HUES48 (cell line): ENCODE results near the gene TUB.

Experiments used
- H3K27ac ChIP-seq: one replicate; pipeline ENCODE4 v1.7.0; 2013; ENCODE audit warnings: low read depth, low read length, inconsistent platforms
- H3K27me3 ChIP-seq: 2 replicates; pipeline ENCODE4 v1.6.1; 2013; ENCODE audit warnings: mild to moderate bottlenecking, low read length; ENCODE audit not compliant: control insufficient read depth, insufficient read depth
- H3K36me3 ChIP-seq: 2 replicates; pipeline ENCODE4 v1.6.1; 2013; ENCODE audit warnings: low read length; ENCODE audit not compliant: control insufficient read depth, insufficient read depth
- H3K4me1 ChIP-seq: 2 replicates; pipeline ENCODE4 v1.6.1; 2013; ENCODE audit warnings: mild to moderate bottlenecking, low read length; ENCODE audit not compliant: control insufficient read depth, insufficient read depth
- H3K4me3 ChIP-seq: 2 replicates; pipeline ENCODE4 v1.5.1; 2013; ENCODE audit warnings: mild to moderate bottlenecking, low read depth, low read length
- H3K9ac ChIP-seq: 2 replicates; pipeline ENCODE4 v1.6.1; 2013; ENCODE audit warnings: mild to moderate bottlenecking, low read depth, low read length, moderate library complexity
- H3K9me3 ChIP-seq: 2 replicates; pipeline ENCODE4 v1.6.1; 2013; ENCODE audit warnings: low read length; ENCODE audit not compliant: control insufficient read depth, insufficient read depth

The TUB gene

GRCh38 chr11:8036986-8037385 is 44.0 kb upstream of the TUB start:
- H3K36me3 ChIP-seq: no peaks in the 10 kb centered on the region
- no peak overlapping the region for H3K27ac ChIP-seq
- peaks cover 10% of the 10 kb centered on the region for H3K4me1 ChIP-seq
- H3K27me3 ChIP-seq: peaks cover 10% of the 10 kb centered on the region
- H3K4me3 ChIP-seq: no peak overlapping the region
- no peaks in the 10 kb centered on the region for H3K9me3 ChIP-seq
- no peak overlapping the region for H3K9ac ChIP-seq

GRCh38 chr11:8038393-8038792 is 42.6 kb upstream of the TUB start:
- Histone ChIP-seq H3K4me1 (no peaks in the 10 kb centered on the region), H3K9me3 (no peaks in the 10 kb centered on the region), H3K36me3 (no peaks in the 10 kb centered on the region), H3K9ac (no peak overlapping the region), H3K27me3 (no peaks in the 10 kb centered on the region), H3K4me3 (no peak overlapping the region), H3K27ac (no peak overlapping the region)

GRCh38 chr11:8038811-8039529 is 42.0 kb upstream of the TUB start:
- no peak overlapping the region for H3K9ac ChIP-seq
- H3K4me1 ChIP-seq: no peaks in the 10 kb centered on the region
- no peaks in the 10 kb centered on the region for H3K36me3 ChIP-seq
- no peak overlapping the region for H3K4me3 ChIP-seq
- H3K27ac ChIP-seq: no peak overlapping the region
- H3K9me3 ChIP-seq: no peaks in the 10 kb centered on the region
- no peaks in the 10 kb centered on the region for H3K27me3 ChIP-seq

- Histone ChIP-seq H3K36me3 (no peaks in the 10 kb centered on the region), H3K4me1 (no peaks in the 10 kb centered on the region), H3K27me3 (no peaks in the 10 kb centered on the region), H3K9ac (no peak overlapping the region), H3K9me3 (no peaks in the 10 kb centered on the region), H3K4me3 (no peak overlapping the region), H3K27ac (no peak overlapping the region)
These were observed 41.3 kb upstream of the TUB start for GRCh38 chr11:8039530-8040260.

GRCh38 chr11:8040261-8040920 is 40.6 kb upstream of the TUB start:
- Histone ChIP-seq H3K4me3 (no peak overlapping the region), H3K27me3 (no peaks in the 10 kb centered on the region), H3K9ac (no peak overlapping the region), H3K9me3 (no peaks in the 10 kb centered on the region), H3K36me3 (no peaks in the 10 kb centered on the region), H3K4me1 (no peaks in the 10 kb centered on the region), H3K27ac (no peak overlapping the region)

- Histone ChIP-seq H3K4me1 (no peaks in the 10 kb centered on the region), H3K9me3 (no peaks in the 10 kb centered on the region), H3K9ac (no peak overlapping the region), H3K4me3 (no peak overlapping the region), H3K27ac (no peak overlapping the region), H3K36me3 (no peaks in the 10 kb centered on the region), H3K27me3 (no peaks in the 10 kb centered on the region)
These were observed 40.1 kb upstream of the TUB start for GRCh38 chr11:8040921-8041285.

GRCh38 chr11:8041576-8041975 is 39.4 kb upstream of the TUB start:
- Histone ChIP-seq H3K27ac (no peak overlapping the region), H3K9me3 (no peaks in the 10 kb centered on the region), H3K36me3 (no peaks in the 10 kb centered on the region), H3K4me3 (no peak overlapping the region), H3K4me1 (no peaks in the 10 kb centered on the region), H3K27me3 (no peaks in the 10 kb centered on the region), H3K9ac (no peak overlapping the region)

- Histone ChIP-seq H3K27ac (no peak overlapping the region), H3K36me3 (no peaks in the 10 kb centered on the region), H3K9ac (no peak overlapping the region), H3K9me3 (no peaks in the 10 kb centered on the region), H3K27me3 (no peaks in the 10 kb centered on the region), H3K4me3 (no peak overlapping the region), H3K4me1 (no peaks in the 10 kb centered on the region)
These were observed 37.3 kb upstream of the TUB start for GRCh38 chr11:8043756-8044155.

GRCh38 chr11:8045839-8046238 is 35.2 kb upstream of the TUB start:
- no peak overlapping the region for H3K27ac ChIP-seq
- H3K9me3 ChIP-seq: no peaks in the 10 kb centered on the region
- no peaks in the 10 kb centered on the region for H3K4me1 ChIP-seq
- no peaks in the 10 kb centered on the region for H3K36me3 ChIP-seq
- no peak overlapping the region for H3K9ac ChIP-seq
- no peak overlapping the region for H3K4me3 ChIP-seq
- no peaks in the 10 kb centered on the region for H3K27me3 ChIP-seq

- Histone ChIP-seq H3K9ac (no peak overlapping the region), H3K4me3 (no peak overlapping the region), H3K9me3 (no peaks in the 10 kb centered on the region), H3K36me3 (no peaks in the 10 kb centered on the region), H3K4me1 (no peaks in the 10 kb centered on the region), H3K27ac (no peak overlapping the region), H3K27me3 (no peaks in the 10 kb centered on the region; the same call in 1 of the 2 replicates)
These were observed 33.6 kb upstream of the TUB start for GRCh38 chr11:8047382-8047781.

- H3K27ac ChIP-seq: no peak overlapping the region
- no peaks in the 10 kb centered on the region for H3K4me1 ChIP-seq
- no peak overlapping the region for H3K9ac ChIP-seq
- no peaks in the 10 kb centered on the region; the same call in 1 of the 2 replicates for H3K27me3 ChIP-seq
- no peak overlapping the region for H3K4me3 ChIP-seq
- H3K9me3 ChIP-seq: no peaks in the 10 kb centered on the region
- no peaks in the 10 kb centered on the region for H3K36me3 ChIP-seq
These were observed 31.9 kb upstream of the TUB start for GRCh38 chr11:8049084-8049483.
